OCI-LY3 (cell line): ENCODE data around the gene FAM209B.

ENCODE experiments used
- H2AFZ ChIP-seq: fragments of 200-600, 300-600 bp; shearing (Covaris generic); 2 replicates; pipeline ENCODE4 v1.6.0; 2014; ENCODE audit warnings: antibody characterized with exemption, low read depth, low read length
- H3K27ac ChIP-seq: fragments of 200-600, 300-600 bp; sonication (generic); 2 replicates; pipeline ENCODE4 v1.5.1; 2014; ENCODE audit warnings: mild to moderate bottlenecking, low read length, moderate library complexity, mixed read lengths
- H3K27me3 ChIP-seq: fragments of 200-600, 300-600 bp; sonication (generic); 2 replicates; pipeline ENCODE4 v1.6.1; 2014; ENCODE audit warnings: low read depth, low read length, mixed read lengths
- H3K36me3 ChIP-seq: fragments of 200-600, 300-600 bp; sonication (generic); replicated peaks from 2 replicates; pipeline ENCODE3; 2014; ENCODE audit warnings: low read depth, low read length, mixed read lengths
- H3K4me1 ChIP-seq: fragments of 300-600, 200-600 bp; sonication (generic); 2 replicates; pipeline ENCODE4 v1.6.1; 2014; ENCODE audit warnings: low read length, mixed read lengths
- H3K4me2 ChIP-seq: fragments of 200-600, 300-600 bp; sonication (generic); 2 replicates; pipeline ENCODE4 v1.6.1; 2014; ENCODE audit warnings: low read length, mixed read lengths
- H3K4me3 ChIP-seq: fragments of 300-600, 200-600 bp; sonication (generic); 2 replicates; pipeline ENCODE4 v1.5.1; 2014; ENCODE audit warnings: antibody characterized with exemption, mild to moderate bottlenecking, low read length, moderate library complexity
- H3K79me2 ChIP-seq: fragments of 300-600, 200-600 bp; shearing (Covaris generic); 2 replicates; pipeline ENCODE4 v1.6.1; 2014; ENCODE audit warnings: mild to moderate bottlenecking, low read length, mixed read lengths
- H3K9ac ChIP-seq: fragments of 300-600, 200-600 bp; shearing (Covaris generic); 2 replicates; pipeline ENCODE4 v1.6.0; 2014; ENCODE audit warnings: mild to moderate bottlenecking, low read length, moderate library complexity
- H3K9me3 ChIP-seq: fragments of 200-600, 300-600 bp; shearing (Covaris generic); 2 replicates; pipeline ENCODE4 v1.6.1; 2014; ENCODE audit warnings: low read length, mixed read lengths; ENCODE audit not compliant: insufficient read depth
- H4K20me1 ChIP-seq: fragments of 200-600, 300-600 bp; sonication (generic); 2 replicates; pipeline ENCODE4 v1.6.1; 2016; ENCODE audit warnings: low read length, mixed read lengths; ENCODE audit not compliant: insufficient read depth
- EZH2phosphoT487 ChIP-seq: fragments of 200-600 bp; shearing (Covaris generic); IDR thresholded peaks from 2 replicates; pipeline ENCODE4 v1.6.1; 2018; ENCODE audit warnings: antibody characterized with exemption, mixed run types, low read depth
- TF ChIP-seq, protein P1 (sequence below): fragments of 200-600, 300-600 bp; sonication (generic); IDR thresholded peaks from 2 replicates; pipeline ENCODE4 v1.5.1; 2014; ENCODE audit warnings: antibody characterized with exemption, low read length, low read depth

Gene FAM209B

DNA sequence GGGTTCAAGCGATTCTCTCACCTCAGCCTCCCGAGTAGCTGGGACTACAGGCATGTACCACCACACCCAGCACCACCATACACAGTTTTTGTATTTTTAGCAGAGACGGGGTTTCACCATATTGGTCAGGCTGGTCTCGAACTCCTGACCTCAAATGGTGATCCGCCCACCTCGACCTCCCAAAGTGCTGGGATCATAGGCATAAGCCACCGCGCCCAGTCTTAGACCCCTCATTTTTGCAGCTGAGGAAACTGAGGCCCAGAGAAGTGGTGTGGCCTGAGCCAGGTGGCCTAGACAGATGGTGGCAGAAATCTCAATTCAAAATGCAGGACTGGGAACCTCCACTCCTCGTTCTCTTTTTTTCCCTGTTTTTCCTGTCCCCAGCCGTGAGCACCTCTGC, 21.1 kb upstream of the FAM209B start:
- H4K20me1 ChIP-seq = 0 out of 2 replicates have a peak, but pooled peaks cover under 1% of the 10 kb centered on the region
- H3K27me3 ChIP-seq = no peaks in the 10 kb centered on the region
- no peaks in the 10 kb centered on the region for H3K79me2 ChIP-seq
- no peak for TF ChIP-seq EZH2phosphoT487
- TF ChIP-seq, protein P1, sequence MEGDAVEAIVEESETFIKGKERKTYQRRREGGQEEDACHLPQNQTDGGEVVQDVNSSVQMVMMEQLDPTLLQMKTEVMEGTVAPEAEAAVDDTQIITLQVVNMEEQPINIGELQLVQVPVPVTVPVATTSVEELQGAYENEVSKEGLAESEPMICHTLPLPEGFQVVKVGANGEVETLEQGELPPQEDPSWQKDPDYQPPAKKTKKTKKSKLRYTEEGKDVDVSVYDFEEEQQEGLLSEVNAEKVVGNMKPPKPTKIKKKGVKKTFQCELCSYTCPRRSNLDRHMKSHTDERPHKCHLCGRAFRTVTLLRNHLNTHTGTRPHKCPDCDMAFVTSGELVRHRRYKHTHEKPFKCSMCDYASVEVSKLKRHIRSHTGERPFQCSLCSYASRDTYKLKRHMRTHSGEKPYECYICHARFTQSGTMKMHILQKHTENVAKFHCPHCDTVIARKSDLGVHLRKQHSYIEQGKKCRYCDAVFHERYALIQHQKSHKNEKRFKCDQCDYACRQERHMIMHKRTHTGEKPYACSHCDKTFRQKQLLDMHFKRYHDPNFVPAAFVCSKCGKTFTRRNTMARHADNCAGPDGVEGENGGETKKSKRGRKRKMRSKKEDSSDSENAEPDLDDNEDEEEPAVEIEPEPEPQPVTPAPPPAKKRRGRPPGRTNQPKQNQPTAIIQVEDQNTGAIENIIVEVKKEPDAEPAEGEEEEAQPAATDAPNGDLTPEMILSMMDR = no peak
- H3K9me3 ChIP-seq = no peaks in the 10 kb centered on the region
- H3K9ac ChIP-seq = no peak overlapping the region
- H3K4me2 ChIP-seq = no peak overlapping the region
- no peaks in the 10 kb centered on the region for H3K4me1 ChIP-seq
- no peak overlapping the region for H2AFZ ChIP-seq
- H3K4me3 ChIP-seq = no peak overlapping the region
- H3K27ac ChIP-seq = no peak overlapping the region
- peaks cover 22% of the 10 kb centered on the region for H3K36me3 ChIP-seq

DNA sequence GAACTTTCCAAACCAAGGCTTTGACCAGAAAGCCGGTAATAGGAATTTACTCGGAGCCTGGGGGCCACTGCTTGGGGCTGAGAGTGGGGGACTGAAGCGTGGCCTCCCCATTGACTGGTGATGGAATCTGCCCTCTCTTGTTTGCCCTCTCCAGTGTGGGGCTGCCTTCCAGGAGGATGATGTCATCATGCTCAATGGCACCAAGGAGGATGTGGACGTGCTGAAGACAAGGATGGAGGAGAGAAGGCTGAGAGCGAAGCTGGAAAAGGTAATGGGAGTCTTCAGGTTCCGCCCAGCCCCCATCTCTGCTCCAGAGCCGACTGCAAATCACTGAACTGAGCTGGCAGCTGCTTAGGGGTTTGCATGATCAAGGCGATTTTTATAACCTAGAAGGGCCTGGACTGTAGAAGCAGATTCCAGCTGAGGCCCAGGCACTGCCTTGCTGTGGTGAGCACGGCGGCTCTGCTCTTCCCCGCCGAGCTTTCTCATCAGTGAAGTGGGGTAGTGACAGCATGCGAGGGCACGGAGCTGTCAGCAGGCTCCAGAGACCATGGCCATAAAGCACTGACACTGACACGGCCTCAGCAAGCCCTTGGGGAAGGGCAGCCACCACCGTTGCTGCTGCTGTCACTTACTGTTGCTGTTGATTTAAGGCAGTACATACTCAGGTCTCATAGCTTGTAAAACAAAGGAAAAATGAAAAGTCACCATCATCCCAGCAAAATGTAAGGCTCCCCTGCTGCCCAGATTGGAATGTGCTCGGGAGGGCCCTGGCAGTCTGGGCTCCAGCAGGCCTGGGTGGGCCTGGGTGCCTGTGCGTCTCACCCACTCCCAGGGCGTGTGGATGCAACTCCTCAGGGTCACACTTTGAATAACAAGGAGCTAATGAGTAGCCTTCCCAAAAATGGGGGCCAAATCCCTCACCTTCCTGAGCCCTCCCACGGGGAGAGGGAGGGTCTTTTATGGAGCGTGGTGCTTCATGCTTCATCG, 19.6 kb upstream of the FAM209B start:
- H3K36me3 ChIP-seq = peaks cover 37% of the 10 kb centered on the region
- no peak overlapping the region for H3K27ac ChIP-seq
- H3K27me3 ChIP-seq = no peaks in the 10 kb centered on the region
- H3K4me2 ChIP-seq = no peak overlapping the region
- no peak overlapping the region for H3K9ac ChIP-seq
- H3K9me3 ChIP-seq = no peaks in the 10 kb centered on the region
- no peak for TF ChIP-seq EZH2phosphoT487
- TF ChIP-seq, protein P1 = no peak
- H3K4me3 ChIP-seq = no peak overlapping the region
- no peaks in the 10 kb centered on the region for H3K79me2 ChIP-seq
- H4K20me1 ChIP-seq = 0 out of 2 replicates have a peak, but pooled peaks cover 3% of the 10 kb centered on the region
- no peak overlapping the region for H2AFZ ChIP-seq
- no peaks in the 10 kb centered on the region for H3K4me1 ChIP-seq

- H3K79me2 ChIP-seq = no peaks in the 10 kb centered on the region
- H3K27me3 ChIP-seq = no peaks in the 10 kb centered on the region
- no peak overlapping the region for H3K4me3 ChIP-seq
- H3K4me2 ChIP-seq = no peak overlapping the region
- H2AFZ ChIP-seq = no peak overlapping the region
- no peak overlapping the region for H3K9ac ChIP-seq
- TF ChIP-seq, protein P1 = no peak
- TF ChIP-seq EZH2phosphoT487 = no peak
- no peaks in the 10 kb centered on the region for H3K9me3 ChIP-seq
- H4K20me1 ChIP-seq = 0 out of 2 replicates have a peak, but pooled peaks cover 3% of the 10 kb centered on the region
- H3K36me3 ChIP-seq = peaks cover 60% of the 10 kb centered on the region
- H3K27ac ChIP-seq = no peak overlapping the region
- H3K4me1 ChIP-seq = no peaks in the 10 kb centered on the region
Observed at GRCh38 chr20:56516631-56517030, 16.4 kb upstream of the FAM209B start.

GRCh38 chr20:56517211-56517610, 15.8 kb upstream of the FAM209B start:
- Histone ChIP-seq H4K20me1 (0 out of 2 replicates have a peak, but pooled peaks cover 3% of the 10 kb centered on the region), H3K4me2 (no peak overlapping the region), H3K27ac (no peak overlapping the region), H3K4me3 (no peak overlapping the region), H3K27me3 (no peaks in the 10 kb centered on the region), H3K79me2 (no peaks in the 10 kb centered on the region), H3K36me3 (peaks cover 60% of the 10 kb centered on the region), H3K9ac (no peak overlapping the region), H2AFZ (no peak overlapping the region), H3K9me3 (no peaks in the 10 kb centered on the region), H3K4me1 (no peaks in the 10 kb centered on the region)
- no peak for TF ChIP-seq EZH2phosphoT487
- TF ChIP-seq, protein P1 = no peak
